HCT116 (cell line): ENCODE results near the gene TRPM6.

Source experiments
- EZH2 ChIP-seq: fragments of 200-600 bp; sonication (generic); IDR thresholded peaks from 2 replicates; pipeline ENCODE4 v1.6.1; 2017; ENCODE audit warnings: antibody characterized with exemption, mixed run types
- EZH2phosphoT487 ChIP-seq: fragments of 200-600 bp; IDR thresholded peaks from 2 replicates; pipeline ENCODE4 v1.6.1; 2018; ENCODE audit warnings: antibody characterized with exemption, borderline replicate concordance
- JUND ChIP-seq: IDR thresholded peaks from 2 replicates; pipeline ENCODE4 v1.6.1; 2012
- POLR2A ChIP-seq: IDR thresholded peaks from 2 replicates; pipeline ENCODE4 v1.7.0; 2011; ENCODE audit warnings: borderline replicate concordance; ENCODE audit not compliant: insufficient read depth, insufficient read length; ENCODE audit errors: extremely low read depth
- POLR2AphosphoS5 ChIP-seq: IDR thresholded peaks from 2 replicates; pipeline ENCODE4 v1.6.1; 2011; ENCODE audit warnings: mild to moderate bottlenecking, low read depth, low read length, moderate library complexity
- SIN3A ChIP-seq: IDR thresholded peaks from 2 replicates; pipeline ENCODE4 v1.6.1; 2012; ENCODE audit warnings: low read depth
- SRF ChIP-seq: IDR thresholded peaks from 2 replicates; pipeline ENCODE4 v1.6.1; 2012; ENCODE audit warnings: low read depth
- TCF7L2 ChIP-seq: IDR thresholded peaks from 2 replicates; pipeline ENCODE4 v1.7.0; 2011; ENCODE audit warnings: borderline replicate concordance, inconsistent platforms; ENCODE audit not compliant: insufficient read depth, insufficient read length; ENCODE audit errors: extremely low read depth
- TF ChIP-seq, protein P1 (sequence below), 3 experiments: fragments of 200-600 bp in 1 of 3; sonication (generic) in 1 of 3; IDR thresholded peaks in 2 of 3; conservative IDR thresholded peaks in 1 of 3; 2 replicates each; pipeline ENCODE4 v1.5.1; 2012 to 2017; ENCODE audit warnings: low read depth in 2 of 3, low read length in 2 of 3, antibody characterized with exemption in 1 of 3, borderline replicate concordance in 1 of 3, control low read depth in 1 of 3, mild to moderate bottlenecking in 1 of 3, mixed read lengths in 1 of 3, mixed run types in 1 of 3, moderate library complexity in 1 of 3; ENCODE audit not compliant: insufficient read depth in 1 of 3
- TF ChIP-seq, protein P2 (sequence below): IDR thresholded peaks from 2 replicates; pipeline ENCODE4 v1.6.1; 2012

DNA sequence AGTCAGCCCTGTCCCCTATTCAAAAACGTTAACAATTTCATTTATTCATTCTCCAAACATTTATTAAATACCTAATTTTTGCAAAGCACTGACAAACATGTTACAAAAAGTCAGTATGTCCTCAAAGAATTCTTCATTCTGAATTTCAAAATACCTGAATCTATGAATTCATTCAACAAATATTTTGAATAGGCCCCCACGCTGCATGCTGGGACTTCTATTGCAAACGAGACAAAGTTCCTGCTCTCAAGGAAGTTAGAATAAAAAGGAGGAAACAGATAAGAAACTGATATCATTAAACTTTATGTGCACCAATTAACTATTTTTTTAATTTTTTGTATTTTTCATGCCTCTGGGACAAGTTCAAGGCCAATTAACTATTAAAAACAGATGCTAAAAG, 26.6 kb downstream of the TRPM6 start:
- TF ChIP-seq EZH2, result no peak
- TF ChIP-seq, protein P1, sequence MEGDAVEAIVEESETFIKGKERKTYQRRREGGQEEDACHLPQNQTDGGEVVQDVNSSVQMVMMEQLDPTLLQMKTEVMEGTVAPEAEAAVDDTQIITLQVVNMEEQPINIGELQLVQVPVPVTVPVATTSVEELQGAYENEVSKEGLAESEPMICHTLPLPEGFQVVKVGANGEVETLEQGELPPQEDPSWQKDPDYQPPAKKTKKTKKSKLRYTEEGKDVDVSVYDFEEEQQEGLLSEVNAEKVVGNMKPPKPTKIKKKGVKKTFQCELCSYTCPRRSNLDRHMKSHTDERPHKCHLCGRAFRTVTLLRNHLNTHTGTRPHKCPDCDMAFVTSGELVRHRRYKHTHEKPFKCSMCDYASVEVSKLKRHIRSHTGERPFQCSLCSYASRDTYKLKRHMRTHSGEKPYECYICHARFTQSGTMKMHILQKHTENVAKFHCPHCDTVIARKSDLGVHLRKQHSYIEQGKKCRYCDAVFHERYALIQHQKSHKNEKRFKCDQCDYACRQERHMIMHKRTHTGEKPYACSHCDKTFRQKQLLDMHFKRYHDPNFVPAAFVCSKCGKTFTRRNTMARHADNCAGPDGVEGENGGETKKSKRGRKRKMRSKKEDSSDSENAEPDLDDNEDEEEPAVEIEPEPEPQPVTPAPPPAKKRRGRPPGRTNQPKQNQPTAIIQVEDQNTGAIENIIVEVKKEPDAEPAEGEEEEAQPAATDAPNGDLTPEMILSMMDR (IDR thresholded peaks at IDR 0.05 in 2 of 3, conservative IDR thresholded peaks at IDR 0.05 in 1 of 3; ENCODE audit: borderline replicate concordance in 1 of 3, insufficient read depth in 1 of 3, low read depth in 2 of 3, low read length in 2 of 3), result no peak
- TF ChIP-seq, protein P2, sequence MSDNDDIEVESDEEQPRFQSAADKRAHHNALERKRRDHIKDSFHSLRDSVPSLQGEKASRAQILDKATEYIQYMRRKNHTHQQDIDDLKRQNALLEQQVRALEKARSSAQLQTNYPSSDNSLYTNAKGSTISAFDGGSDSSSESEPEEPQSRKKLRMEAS, result no peak
- TF ChIP-seq JUND, result no peak
- TF ChIP-seq POLR2AphosphoS5, result no peak
- TF ChIP-seq POLR2A, result no peak
- no peak for TF ChIP-seq SIN3A
- no peak for TF ChIP-seq EZH2phosphoT487
- TF ChIP-seq TCF7L2, result no peak
- TF ChIP-seq SRF, result no peak
